MCF 10A (cell line): ENCODE measurements around the gene ZFP92. TPM values are rescaled to one million over a fixed set of nuclear protein-coding genes. Genes with fewer than 3 reads are reported as not detected.

ENCODE experiments used
- BruUV-seq: library from RNA; stranded (reverse); fragments of 400-500 nt; replicated peaks from 2 replicates; lab custom pipeline; 2021; lab: Mats Ljungman, UMichigan
- CTCF ChIA-PET: fragments of 300-600 bp; sonication (Branson Sonifier 250); formaldehyde crosslinking; extraction: SDS; loops from one replicate; lab custom pipeline; 2021; ENCODE audit warnings: antibody characterized with exemption, inconsistent platforms; lab: Yijun Ruan, JAX
- POLR2A ChIA-PET: fragments of 300-600, 350-650 bp; sonication (Branson Sonifier 250); formaldehyde crosslinking; extraction: SDS; loops from one replicate; lab custom pipeline; 2020; ENCODE audit warnings: antibody characterized with exemption, inconsistent platforms; lab: Yijun Ruan, JAX
- DNase-seq: peaks from one replicate; pipeline ENCODE4 v3.0.0-alpha.2; 2018; ENCODE audit not compliant: unreplicated experiment
- H3K27ac Mint-ChIP-seq: one replicate; pipeline ENCODE4 v1.8.0; 2022; ENCODE audit warnings: mild to moderate bottlenecking, low read depth, mixed read lengths; ENCODE audit not compliant: unreplicated experiment
- H3K27me3 Mint-ChIP-seq: one replicate; pipeline ENCODE4 v1.8.0; 2022; ENCODE audit warnings: mixed read lengths; ENCODE audit not compliant: insufficient read depth, unreplicated experiment
- H3K36me3 Mint-ChIP-seq: one replicate; pipeline ENCODE4 v1.8.0; 2022; ENCODE audit warnings: mild to moderate bottlenecking, moderate library complexity, mixed read lengths; ENCODE audit not compliant: insufficient read depth, unreplicated experiment
- H3K4me1 Mint-ChIP-seq: one replicate; pipeline ENCODE4 v1.8.0; 2022; ENCODE audit warnings: mixed read lengths; ENCODE audit not compliant: insufficient read depth, unreplicated experiment
- H3K4me3 Mint-ChIP-seq: one replicate; pipeline ENCODE4 v1.8.0; 2022; ENCODE audit warnings: mild to moderate bottlenecking, moderate library complexity, mixed read lengths; ENCODE audit not compliant: unreplicated experiment
- H3K9me3 Mint-ChIP-seq: one replicate; pipeline ENCODE4 v1.8.0; 2022; ENCODE audit warnings: mixed read lengths; ENCODE audit not compliant: unreplicated experiment
- intact Hi-C: fragments of 100-400 bp; cut with micrococcal nuclease; formaldehyde crosslinking; loops from 2 replicates; pipeline ENCODE4 v1.14.1; 2022
- total RNA-seq: library from RNA; stranded (reverse); gene quantifications from 2 replicates; pipeline ENCODE4 v1.2.3, GENCODE V29; 2022
- TF ChIP-seq, protein P1 (sequence below): fragments of 200-600 bp; IDR thresholded peaks from one replicate; pipeline ENCODE4 v1.8.0; 2022; ENCODE audit warnings: antibody characterized with exemption, mild to moderate bottlenecking; ENCODE audit not compliant: unreplicated experiment

The ZFP92 gene
- total RNA-seq, 1 experiment from 2014 or later: not detected

DNA sequence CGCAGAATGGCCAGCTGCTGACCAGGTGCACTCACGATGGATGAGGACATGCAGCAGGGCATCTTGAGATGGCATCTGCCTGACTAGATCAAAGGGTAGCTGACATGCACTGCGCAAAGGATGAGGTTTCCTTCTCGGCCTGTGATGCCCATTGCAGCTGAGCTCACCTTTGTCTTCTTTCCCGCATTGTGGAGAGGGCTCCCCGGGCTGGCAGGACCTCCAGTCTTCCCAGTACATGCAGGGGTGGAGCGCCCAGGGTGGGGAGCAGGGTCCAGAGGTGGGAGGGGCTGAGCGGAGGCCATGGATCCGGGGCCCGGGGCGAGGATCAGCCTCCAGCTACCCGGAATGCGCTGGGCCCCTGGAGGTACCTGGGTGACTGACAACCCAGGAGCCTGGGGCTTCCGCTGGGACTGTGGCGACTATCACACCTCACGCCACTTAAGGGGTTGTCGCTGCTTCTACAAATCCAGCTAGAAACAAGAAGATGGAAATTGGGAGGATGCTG, 22.6 kb downstream of the ZFP92 start:
- CTCF ChIA-PET: interaction anchor here (0.6 to 0.9 kb wide), 3 partner anchors 10 to 983 kb away, joined by 3 to 4 read pairs (median 4); no protein-coding TSS in a partner anchor
- no peak overlapping the region for H3K27ac Mint-ChIP-seq
- intact Hi-C loops: no loop called here
- H3K4me1 Mint-ChIP-seq: no peaks in the 10 kb centered on the region
- TF ChIP-seq, protein P1, sequence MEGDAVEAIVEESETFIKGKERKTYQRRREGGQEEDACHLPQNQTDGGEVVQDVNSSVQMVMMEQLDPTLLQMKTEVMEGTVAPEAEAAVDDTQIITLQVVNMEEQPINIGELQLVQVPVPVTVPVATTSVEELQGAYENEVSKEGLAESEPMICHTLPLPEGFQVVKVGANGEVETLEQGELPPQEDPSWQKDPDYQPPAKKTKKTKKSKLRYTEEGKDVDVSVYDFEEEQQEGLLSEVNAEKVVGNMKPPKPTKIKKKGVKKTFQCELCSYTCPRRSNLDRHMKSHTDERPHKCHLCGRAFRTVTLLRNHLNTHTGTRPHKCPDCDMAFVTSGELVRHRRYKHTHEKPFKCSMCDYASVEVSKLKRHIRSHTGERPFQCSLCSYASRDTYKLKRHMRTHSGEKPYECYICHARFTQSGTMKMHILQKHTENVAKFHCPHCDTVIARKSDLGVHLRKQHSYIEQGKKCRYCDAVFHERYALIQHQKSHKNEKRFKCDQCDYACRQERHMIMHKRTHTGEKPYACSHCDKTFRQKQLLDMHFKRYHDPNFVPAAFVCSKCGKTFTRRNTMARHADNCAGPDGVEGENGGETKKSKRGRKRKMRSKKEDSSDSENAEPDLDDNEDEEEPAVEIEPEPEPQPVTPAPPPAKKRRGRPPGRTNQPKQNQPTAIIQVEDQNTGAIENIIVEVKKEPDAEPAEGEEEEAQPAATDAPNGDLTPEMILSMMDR: no peak
- POLR2A ChIA-PET: no interaction called here
- no peak for DNase-seq
- peaks cover 10% of the 10 kb centered on the region for H3K9me3 Mint-ChIP-seq
- no peaks in the 10 kb centered on the region for H3K36me3 Mint-ChIP-seq
- BruUV-seq: no TSS peak
- no peaks in the 10 kb centered on the region for H3K27me3 Mint-ChIP-seq
- H3K4me3 Mint-ChIP-seq: no peak overlapping the region

DNA sequence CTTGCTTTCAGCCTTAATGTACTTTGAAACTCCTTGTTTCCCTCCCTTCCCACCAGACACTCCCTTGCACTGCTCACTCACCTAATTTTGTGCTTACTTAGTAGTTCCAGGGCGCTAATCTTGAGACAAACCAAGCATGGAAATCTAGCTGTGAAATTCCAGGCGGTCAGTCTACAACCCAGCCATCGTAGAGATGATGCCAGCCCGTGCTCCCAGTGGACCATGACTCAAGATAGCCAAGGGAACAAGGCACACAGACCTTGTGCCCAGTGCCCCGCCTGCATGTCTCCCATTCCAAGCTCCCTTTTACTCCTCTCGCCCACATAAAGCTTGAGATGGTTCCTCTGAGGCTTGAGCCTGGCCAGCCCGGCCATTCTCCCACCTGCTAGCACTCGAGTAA, 23.5 kb downstream of the ZFP92 start:
- no peak for DNase-seq
- H3K27me3 Mint-ChIP-seq: no peaks in the 10 kb centered on the region
- ChIA-PET CTCF (no interaction called here), POLR2A (no interaction called here)
- H3K9me3 Mint-ChIP-seq: peaks cover 13% of the 10 kb centered on the region
- no peak overlapping the region for H3K4me3 Mint-ChIP-seq
- no peaks in the 10 kb centered on the region for H3K36me3 Mint-ChIP-seq
- BruUV-seq: no TSS peak
- no peak overlapping the region for H3K27ac Mint-ChIP-seq
- TF ChIP-seq, protein P1: no peak
- no peaks in the 10 kb centered on the region for H3K4me1 Mint-ChIP-seq
- intact Hi-C loops: no loop called here

DNA sequence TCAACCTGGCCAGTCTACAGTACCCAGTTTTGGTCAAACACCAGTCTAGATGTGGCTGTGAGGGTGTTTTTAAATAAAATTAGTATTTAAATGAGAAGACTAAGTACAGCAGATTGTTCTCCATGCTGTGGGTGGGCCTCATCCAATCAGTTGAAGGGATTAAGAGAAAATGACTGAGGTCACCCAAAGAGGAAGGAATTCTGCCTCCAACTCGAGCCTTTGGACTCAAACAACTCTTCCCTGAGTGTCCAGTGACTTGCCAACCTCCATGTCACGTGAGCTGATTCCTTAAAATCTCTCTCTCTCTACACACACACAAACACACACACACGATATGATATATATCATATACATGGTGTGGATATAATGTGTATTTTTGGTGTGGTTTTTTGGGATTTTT, 24.6 kb downstream of the ZFP92 start:
- H3K9me3 Mint-ChIP-seq: peaks cover 11% of the 10 kb centered on the region
- intact Hi-C loops: no loop called here
- no peaks in the 10 kb centered on the region for H3K36me3 Mint-ChIP-seq
- H3K27ac Mint-ChIP-seq: no peak overlapping the region
- no peak overlapping the region for H3K4me3 Mint-ChIP-seq
- POLR2A ChIA-PET: no interaction called here
- TF ChIP-seq, protein P1: no peak
- CTCF ChIA-PET: interaction anchor here (0.7 kb wide), 1 partner anchor 34 kb away, joined by 6 read pairs; no protein-coding TSS in a partner anchor
- H3K4me1 Mint-ChIP-seq: no peaks in the 10 kb centered on the region
- H3K27me3 Mint-ChIP-seq: no peaks in the 10 kb centered on the region
- no TSS peak for BruUV-seq
- no peak for DNase-seq

DNA sequence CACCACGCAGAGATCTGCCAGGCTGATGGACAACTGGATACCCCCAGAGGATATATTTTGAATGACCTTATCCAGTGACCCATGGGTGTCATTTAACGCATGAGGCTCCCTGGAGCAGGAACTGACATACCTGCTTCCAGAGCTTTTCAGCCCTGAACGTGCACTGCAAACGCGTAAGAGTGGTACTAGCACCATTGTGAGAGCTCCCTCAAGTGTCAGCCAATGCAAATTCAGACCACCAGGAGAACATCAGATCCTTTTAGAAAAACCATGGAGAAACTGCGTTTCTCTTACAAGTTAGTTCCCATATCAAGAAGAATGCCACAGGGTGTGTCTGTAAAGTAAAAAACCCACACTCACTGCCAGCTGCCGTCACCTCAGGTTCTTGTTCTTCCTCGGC, 27.3 kb downstream of the ZFP92 start:
- Mint-ChIP-seq H3K27me3 (no peaks in the 10 kb centered on the region), H3K9me3 (peaks cover 8% of the 10 kb centered on the region)
- intact Hi-C loops: no loop called here

More for the DNA sequence above, 27.3 kb downstream of the ZFP92 start:
- H3K36me3 Mint-ChIP-seq: no peaks in the 10 kb centered on the region
- POLR2A ChIA-PET: interaction anchor here (1.2 kb wide), 1 partner anchor 14 kb away, joined by 3 read pairs; no protein-coding TSS in a partner anchor
- CTCF ChIA-PET: no interaction called here
- TF ChIP-seq, protein P1: no peak
- no TSS peak for BruUV-seq
- H3K4me1 Mint-ChIP-seq: no peaks in the 10 kb centered on the region
- no peak overlapping the region for H3K27ac Mint-ChIP-seq
- no peak for DNase-seq
- H3K4me3 Mint-ChIP-seq: no peak overlapping the region
